ENCODE results near the gene FAM107B. TPM values are rescaled to one million over a fixed set of nuclear protein-coding genes. Genes with fewer than 3 reads are reported as not detected.

The FAM107B gene
- total RNA-seq, 1 donor from 2014 or later = 43.0 TPM

- Histone ChIP-seq H3K9ac (no peak overlapping the region), H3K4me3 (no peak overlapping the region), H3K36me3 (no peaks in the 10 kb centered on the region), H3K4me2 (no peak overlapping the region), H4K20me1 (ENCODE audit: low read depth) (no peaks in the 10 kb centered on the region), H3K79me2 (ENCODE audit: low read depth) (peaks cover 48% of the 10 kb centered on the region), H3K4me1 (no peaks in the 10 kb centered on the region), H3K9me3 (ENCODE audit: low read depth) (no peaks in the 10 kb centered on the region), H2AFZ (replicated peaks) (no peak overlapping the region), H3K27ac (no peak overlapping the region), H3F3A (ENCODE audit: low read depth) (no peaks in the 10 kb centered on the region), H3K27me3 (no peaks in the 10 kb centered on the region)
- peaks cover 17% of the 10 kb centered on the region for H3K4me1 Mint-ChIP-seq
- peaks cover 2% of the 10 kb centered on the region for H3K27me3 Mint-ChIP-seq (ENCODE audit: insufficient read depth, low read depth)
- DNase-seq (ENCODE audit: low spot score) = no peak
- no peak overlapping the region for H3K27ac Mint-ChIP-seq
- TF ChIP-seq EZH2phosphoT487 (IDR thresholded peaks at IDR 0.05) (no peak), EZH2 (IDR thresholded peaks at IDR 0.05) (no peak), CTCF (IDR thresholded peaks at IDR 0.05) (no peak)
- H3K4me3 Mint-ChIP-seq = no peak overlapping the region
- peaks cover 29% of the 10 kb centered on the region for H3K36me3 Mint-ChIP-seq
- peaks cover 20% of the 10 kb centered on the region for H3K9me3 Mint-ChIP-seq
Measured at GRCh38 chr10:14579405-14579804, 195.3 kb downstream of the FAM107B start.

GRCh38 chr10:14578060-14578952 is 196.4 kb downstream of the FAM107B start:
- no peak for DNase-seq (ENCODE audit: low spot score)
- Histone ChIP-seq H3K4me3 (no peak overlapping the region), H3K79me2 (ENCODE audit: low read depth) (peaks cover 50% of the 10 kb centered on the region), H2AFZ (replicated peaks) (no peak overlapping the region), H3K9ac (no peak overlapping the region), H3F3A (ENCODE audit: low read depth) (no peaks in the 10 kb centered on the region), H3K4me1 (no peaks in the 10 kb centered on the region), H3K27ac (no peak overlapping the region), H4K20me1 (ENCODE audit: low read depth) (no peaks in the 10 kb centered on the region), H3K27me3 (no peaks in the 10 kb centered on the region), H3K36me3 (no peaks in the 10 kb centered on the region), H3K9me3 (ENCODE audit: low read depth) (no peaks in the 10 kb centered on the region), H3K4me2 (no peak overlapping the region)
- Mint-ChIP-seq H3K4me3 (no peak overlapping the region), H3K4me1 (peaks cover 13% of the 10 kb centered on the region), H3K27ac (no peak overlapping the region), H3K27me3 (ENCODE audit: insufficient read depth, low read depth) (peaks cover 2% of the 10 kb centered on the region), H3K9me3 (peaks cover 25% of the 10 kb centered on the region), H3K36me3 (peaks cover 27% of the 10 kb centered on the region)
- TF ChIP-seq EZH2phosphoT487 (IDR thresholded peaks at IDR 0.05) (no peak), CTCF (IDR thresholded peaks at IDR 0.05) (no peak), EZH2 (IDR thresholded peaks at IDR 0.05) (no peak)

- TF ChIP-seq EZH2phosphoT487 (IDR thresholded peaks at IDR 0.05) = no peak
- TF ChIP-seq EZH2 (IDR thresholded peaks at IDR 0.05) = no peak
- no peak for TF ChIP-seq CTCF (IDR thresholded peaks at IDR 0.05)
- Mint-ChIP-seq H3K27ac (no peak overlapping the region), H3K4me1 (no peaks in the 10 kb centered on the region)
Measured at GRCh38 chr10:14574885-14575284, 199.8 kb downstream of the FAM107B start.

More at GRCh38 chr10:14574885-14575284, 199.8 kb downstream of the FAM107B start:
- Histone ChIP-seq H3K27ac (no peak overlapping the region), H3K9ac (no peak overlapping the region), H3K4me3 (no peak overlapping the region), H2AFZ (replicated peaks) (no peak overlapping the region), H3K4me2 (no peak overlapping the region), H3K27me3 (no peaks in the 10 kb centered on the region), H3K36me3 (no peaks in the 10 kb centered on the region), H4K20me1 (ENCODE audit: low read depth) (no peaks in the 10 kb centered on the region), H3K4me1 (no peaks in the 10 kb centered on the region), H3F3A (ENCODE audit: low read depth) (no peaks in the 10 kb centered on the region), H3K79me2 (ENCODE audit: low read depth) (peaks cover 51% of the 10 kb centered on the region), H3K9me3 (ENCODE audit: low read depth) (no peaks in the 10 kb centered on the region)
- peaks cover 29% of the 10 kb centered on the region for H3K9me3 Mint-ChIP-seq
- no peak for DNase-seq (ENCODE audit: low spot score)
- no peak overlapping the region for H3K4me3 Mint-ChIP-seq
- H3K27me3 Mint-ChIP-seq (ENCODE audit: insufficient read depth, low read depth) = peaks cover 2% of the 10 kb centered on the region
- peaks cover 36% of the 10 kb centered on the region for H3K36me3 Mint-ChIP-seq

Data from neural progenitor cell (in vitro differentiated cells).